ENCODE data around the gene ADARB1.
"Not testable (repeated sequence)": the region's sequence is repeated elsewhere in the genome, so short reads cannot be mapped to it uniquely, and the experiment has no call there.

ADARB1 gene

GRCh38 chr21:45139003-45139360 is 64.6 kb downstream of the ADARB1 start:
- not testable (repeated sequence) for H3K27me3 Mint-ChIP-seq, H3K27ac Mint-ChIP-seq, H3K9me3 Mint-ChIP-seq, ATAC-seq, DNase-seq, H3K4me3 Mint-ChIP-seq
- Mint-ChIP-seq H3K36me3 (ENCODE audit: low read depth) (peaks cover 12% of the 10 kb centered on the region), H3K4me1 (peaks cover 14% of the 10 kb centered on the region)

GRCh38 chr21:45139473-45139872 is 65.1 kb downstream of the ADARB1 start:
- H3K36me3 Mint-ChIP-seq (ENCODE audit: low read depth) = peaks cover 9% of the 10 kb centered on the region
- no peak overlapping the region for H3K27ac Mint-ChIP-seq
- no peak overlapping the region for H3K4me3 Mint-ChIP-seq
- no peak for ATAC-seq
- no peaks in the 10 kb centered on the region for H3K9me3 Mint-ChIP-seq
- peaks cover 14% of the 10 kb centered on the region for H3K4me1 Mint-ChIP-seq
- no peak for DNase-seq
- H3K27me3 Mint-ChIP-seq = no peaks in the 10 kb centered on the region

- no peaks in the 10 kb centered on the region for H3K27me3 Mint-ChIP-seq
- H3K36me3 Mint-ChIP-seq (ENCODE audit: low read depth) = peaks cover 9% of the 10 kb centered on the region
- H3K4me1 Mint-ChIP-seq = peaks cover 14% of the 10 kb centered on the region
- H3K27ac Mint-ChIP-seq = no peak overlapping the region
- no peak overlapping the region for H3K4me3 Mint-ChIP-seq
- DNase-seq (peak; percentile 52), ATAC-seq (peak; percentile 85)
- H3K9me3 Mint-ChIP-seq = no peaks in the 10 kb centered on the region
Measured at GRCh38 chr21:45140346-45140940, 66.1 kb downstream of the ADARB1 start.

- not testable (repeated sequence) for H3K9me3 Mint-ChIP-seq
Measured at GRCh38 chr21:45140944-45141343, 66.6 kb downstream of the ADARB1 start.

GRCh38 chr21:45141507-45141906 is 67.1 kb downstream of the ADARB1 start:
- Mint-ChIP-seq H3K9me3 (no peaks in the 10 kb centered on the region), H3K27me3 (no peaks in the 10 kb centered on the region), H3K36me3 (ENCODE audit: low read depth) (peaks cover 12% of the 10 kb centered on the region), H3K4me1 (peaks cover 14% of the 10 kb centered on the region), H3K27ac (no peak overlapping the region), H3K4me3 (no peak overlapping the region)
- ATAC-seq = no peak
- DNase-seq = no peak

More at GRCh38 chr21:45140944-45141343, 66.6 kb downstream of the ADARB1 start:
- H3K27me3 Mint-ChIP-seq, ATAC-seq, H3K27ac Mint-ChIP-seq, DNase-seq, H3K4me3 Mint-ChIP-seq: not testable (repeated sequence)
- Mint-ChIP-seq H3K36me3 (ENCODE audit: low read depth) (peaks cover 12% of the 10 kb centered on the region), H3K4me1 (peaks cover 14% of the 10 kb centered on the region)

- H3K27me3 Mint-ChIP-seq = no peaks in the 10 kb centered on the region
- DNase-seq = no peak
- H3K9me3 Mint-ChIP-seq = no peaks in the 10 kb centered on the region
- ATAC-seq = no peak
- H3K27ac Mint-ChIP-seq = no peak overlapping the region
- H3K4me1 Mint-ChIP-seq = peaks cover 7% of the 10 kb centered on the region
- peaks cover 11% of the 10 kb centered on the region for H3K36me3 Mint-ChIP-seq (ENCODE audit: low read depth)
- H3K4me3 Mint-ChIP-seq = no peak overlapping the region
Measured at GRCh38 chr21:45142469-45143308, 68.3 kb downstream of the ADARB1 start.

DNA sequence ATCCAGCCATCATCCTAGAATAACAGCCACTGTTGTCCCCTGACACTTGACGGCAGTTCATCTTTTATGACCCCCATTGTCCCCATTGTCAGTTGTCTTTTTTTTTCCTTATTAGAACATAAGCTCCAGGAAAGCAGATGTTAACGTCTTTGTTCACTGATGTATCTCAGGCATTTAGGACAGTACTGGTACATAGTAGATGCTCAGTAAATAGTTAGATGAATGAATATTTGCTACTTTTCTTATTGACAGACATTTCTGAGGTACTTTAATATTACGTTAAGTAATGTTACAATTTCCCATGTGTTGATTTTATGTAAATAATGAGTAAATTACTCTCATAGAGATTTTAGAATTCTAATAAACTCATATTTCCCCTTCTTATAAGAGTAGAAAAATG is 69.5 kb downstream of the ADARB1 start:
- ATAC-seq (no peak), DNase-seq (no peak)
- Mint-ChIP-seq H3K27ac (no peak overlapping the region), H3K36me3 (ENCODE audit: low read depth) (peaks cover 11% of the 10 kb centered on the region), H3K27me3 (no peaks in the 10 kb centered on the region), H3K4me3 (no peak overlapping the region), H3K4me1 (peaks cover 4% of the 10 kb centered on the region), H3K9me3 (no peaks in the 10 kb centered on the region)

DNA sequence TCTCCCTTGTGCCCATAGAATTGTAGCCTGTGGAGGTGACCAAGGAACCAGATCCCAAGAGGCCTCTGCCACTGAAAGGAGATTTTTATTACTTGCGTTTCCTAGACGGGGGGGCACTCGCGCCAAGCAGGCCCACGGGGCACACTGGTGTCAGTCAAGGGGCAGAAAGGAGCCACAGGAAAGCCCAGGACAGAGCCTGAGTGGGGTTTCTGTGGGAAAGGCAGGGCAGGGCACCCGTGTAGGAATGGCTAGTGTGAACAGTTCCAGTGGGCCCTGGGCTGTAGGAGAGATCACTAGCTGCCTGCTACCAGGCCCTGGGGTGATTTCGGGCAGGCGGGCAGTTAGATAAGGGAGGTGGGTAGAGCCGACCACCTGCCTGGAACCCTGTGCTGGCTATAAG is 70.8 kb downstream of the ADARB1 start:
- H3K27me3 Mint-ChIP-seq = no peaks in the 10 kb centered on the region
- no peak for DNase-seq
- ATAC-seq = no peak
- no peak overlapping the region for H3K4me3 Mint-ChIP-seq
- H3K36me3 Mint-ChIP-seq (ENCODE audit: low read depth) = peaks cover 7% of the 10 kb centered on the region
- H3K9me3 Mint-ChIP-seq = no peaks in the 10 kb centered on the region
- H3K27ac Mint-ChIP-seq = no peak overlapping the region
- H3K4me1 Mint-ChIP-seq = no peaks in the 10 kb centered on the region

DNA sequence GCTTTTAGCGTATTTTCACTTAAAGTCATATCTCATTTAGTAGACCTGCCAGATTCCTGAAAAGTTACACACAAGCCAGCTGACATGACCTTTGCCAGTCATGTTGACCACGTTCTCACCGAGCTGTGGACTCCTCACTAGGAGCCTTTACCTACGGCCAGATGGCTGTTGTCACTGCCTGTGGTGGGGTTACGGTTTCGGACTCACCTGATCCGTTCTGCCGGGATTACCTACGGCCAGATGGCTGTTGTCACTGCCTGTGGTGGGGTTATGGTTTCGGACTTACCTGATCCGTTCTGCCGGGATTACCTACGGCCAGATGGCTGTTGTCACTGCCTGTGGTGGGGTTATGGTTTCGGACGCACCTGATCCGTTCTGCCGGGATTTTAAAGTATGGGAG is 71.5 kb downstream of the ADARB1 start:
- not testable (repeated sequence) for H3K27me3 Mint-ChIP-seq, DNase-seq, H3K4me3 Mint-ChIP-seq

DNA sequence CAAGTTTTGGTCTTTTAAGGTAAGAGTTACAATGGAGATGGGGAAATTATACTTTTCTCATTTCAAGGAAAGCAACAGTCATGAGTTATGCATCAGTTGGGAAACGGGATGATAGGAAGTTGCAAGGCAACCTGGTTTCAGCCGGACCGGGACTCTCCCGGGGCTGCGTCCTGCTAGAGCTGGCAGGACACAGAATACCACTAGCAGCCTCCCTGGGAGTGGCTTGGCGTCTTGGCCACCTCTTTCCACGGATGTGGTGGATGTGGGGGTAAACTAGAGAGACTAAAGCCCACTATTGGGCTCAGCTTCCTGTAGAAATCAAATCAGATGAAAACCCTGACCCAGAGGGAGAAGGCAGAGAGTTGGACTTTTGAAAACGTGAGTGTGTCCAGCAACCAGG is 71.9 kb downstream of the ADARB1 start:
- Mint-ChIP-seq H3K4me3 (no peak overlapping the region), H3K27me3 (no peaks in the 10 kb centered on the region), H3K4me1 (peaks cover 4% of the 10 kb centered on the region), H3K9me3 (no peaks in the 10 kb centered on the region), H3K36me3 (ENCODE audit: low read depth) (peaks cover 7% of the 10 kb centered on the region), H3K27ac (no peak overlapping the region)
- no peak for ATAC-seq
- no peak for DNase-seq

More for the DNA sequence above, 71.5 kb downstream of the ADARB1 start:
- not testable (repeated sequence) for H3K36me3 Mint-ChIP-seq (ENCODE audit: low read depth); H3K9me3 Mint-ChIP-seq; H3K4me1 Mint-ChIP-seq; ATAC-seq; H3K27ac Mint-ChIP-seq

DNA sequence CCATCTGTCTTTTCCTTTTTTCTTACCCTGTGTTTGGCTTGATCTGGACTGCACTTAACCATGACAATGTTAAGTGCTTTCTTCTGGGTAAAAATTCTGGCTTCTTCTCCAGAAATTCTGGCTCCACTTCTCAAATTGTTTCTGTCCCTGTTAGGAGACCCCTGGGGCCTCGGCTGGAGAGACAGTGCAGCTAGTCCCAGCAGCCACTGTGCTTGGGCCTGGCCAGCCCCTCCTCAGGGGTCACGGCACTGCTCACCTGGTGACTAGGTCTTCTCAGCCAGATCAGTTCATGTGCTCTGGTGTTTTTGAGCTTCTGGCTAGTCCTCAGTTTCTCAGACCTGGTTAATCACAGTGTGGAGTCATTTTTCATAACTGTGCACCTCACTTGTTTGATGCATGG is 72.4 kb downstream of the ADARB1 start:
- DNase-seq = no peak
- Mint-ChIP-seq H3K27ac (no peak overlapping the region), H3K4me3 (no peak overlapping the region), H3K36me3 (ENCODE audit: low read depth) (peaks cover 7% of the 10 kb centered on the region), H3K4me1 (peaks cover 9% of the 10 kb centered on the region), H3K9me3 (no peaks in the 10 kb centered on the region), H3K27me3 (no peaks in the 10 kb centered on the region)
- ATAC-seq = no peak

DNA sequence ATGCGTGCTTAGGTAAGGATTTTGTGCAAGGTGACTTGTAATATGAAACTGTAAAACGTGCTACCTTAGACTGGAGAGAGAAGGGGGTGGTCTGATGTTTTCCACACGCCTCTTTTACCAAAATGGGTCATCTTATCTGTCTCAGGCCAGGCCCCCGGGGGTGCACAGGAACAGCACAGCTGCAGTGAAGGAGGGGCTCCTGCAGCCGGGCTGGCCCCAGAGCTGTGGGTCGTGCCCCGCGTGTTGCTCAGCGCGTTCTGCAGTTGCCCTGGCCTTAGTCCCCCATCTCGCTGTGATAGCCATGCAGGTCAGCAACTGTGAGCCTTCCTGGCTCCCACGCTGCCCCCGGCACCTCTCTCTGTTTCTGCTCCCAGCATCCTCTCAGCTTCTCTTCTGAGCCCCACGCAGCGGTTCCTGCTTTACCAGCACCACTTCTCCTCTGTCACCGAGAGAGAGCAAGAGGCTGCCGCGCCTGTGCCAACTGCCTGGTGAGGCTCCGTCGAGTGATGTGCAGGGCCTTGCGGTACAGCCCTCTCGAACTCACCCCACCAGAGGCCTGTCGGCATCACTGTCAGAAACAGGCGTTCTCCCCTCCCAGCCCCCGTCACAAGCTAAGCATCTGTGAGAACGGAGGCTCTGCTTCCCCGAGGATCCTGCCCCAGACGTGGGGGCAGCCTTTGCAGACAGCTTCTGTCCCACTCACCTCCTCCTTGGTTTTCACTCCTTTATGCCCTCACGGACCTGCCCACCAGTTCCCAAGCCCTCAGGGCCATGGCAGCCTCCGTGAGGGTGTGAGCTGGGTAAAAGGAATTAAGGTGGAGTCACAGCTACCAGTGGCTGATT is 73.3 kb downstream of the ADARB1 start:
- Mint-ChIP-seq H3K4me3 (no peak overlapping the region), H3K9me3 (no peaks in the 10 kb centered on the region), H3K4me1 (peaks cover 18% of the 10 kb centered on the region), H3K27ac (no peak overlapping the region), H3K27me3 (no peaks in the 10 kb centered on the region), H3K36me3 (ENCODE audit: low read depth) (peaks cover 7% of the 10 kb centered on the region)
- no peak for ATAC-seq
- DNase-seq = no peak

DNA sequence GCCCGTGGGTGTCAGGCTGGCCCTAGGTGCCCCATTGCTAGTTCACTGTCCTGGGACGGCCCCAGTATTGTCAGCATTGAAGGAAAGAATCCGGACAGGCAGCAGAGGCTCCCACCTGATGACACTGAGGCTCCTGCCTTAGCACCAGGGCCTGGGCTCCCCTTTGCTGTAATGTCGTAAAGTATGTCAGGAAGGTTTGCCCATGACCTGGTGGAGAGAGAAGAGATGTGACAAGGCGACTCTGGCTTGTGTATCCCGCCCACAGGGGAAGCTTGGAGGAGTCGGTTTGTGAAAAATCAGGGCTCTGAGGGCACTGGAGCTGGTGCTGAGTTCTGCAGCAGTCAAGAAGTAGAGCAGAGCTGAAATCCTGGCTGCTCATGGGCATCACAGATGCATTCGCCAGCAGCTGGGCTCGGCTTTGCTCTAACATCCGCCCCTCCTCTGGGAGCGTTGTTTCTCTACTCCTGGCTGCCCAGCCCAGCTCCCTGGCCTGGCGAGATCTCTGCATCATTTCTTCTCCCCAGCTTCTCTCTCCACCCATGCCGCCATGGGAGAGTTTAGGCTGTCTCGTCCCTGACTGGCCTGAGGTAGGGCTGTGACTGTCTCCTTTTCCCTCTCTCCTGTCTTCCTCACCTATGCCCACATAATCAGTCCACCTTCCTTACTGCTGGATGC is 74.1 kb downstream of the ADARB1 start:
- peaks cover 7% of the 10 kb centered on the region for H3K36me3 Mint-ChIP-seq (ENCODE audit: low read depth)
- H3K4me1 Mint-ChIP-seq = peaks cover 24% of the 10 kb centered on the region
- no peaks in the 10 kb centered on the region for H3K27me3 Mint-ChIP-seq
- ATAC-seq = no peak
- DNase-seq = no peak
- no peak overlapping the region for H3K27ac Mint-ChIP-seq
- no peaks in the 10 kb centered on the region for H3K9me3 Mint-ChIP-seq
- no peak overlapping the region for H3K4me3 Mint-ChIP-seq

- DNase-seq (no peak), ATAC-seq (no peak)
- H3K36me3 Mint-ChIP-seq (ENCODE audit: low read depth) = peaks cover 7% of the 10 kb centered on the region
- H3K4me1 Mint-ChIP-seq = peaks cover 29% of the 10 kb centered on the region
- no peaks in the 10 kb centered on the region for H3K27me3 Mint-ChIP-seq
- no peaks in the 10 kb centered on the region for H3K9me3 Mint-ChIP-seq
- no peak overlapping the region for H3K27ac Mint-ChIP-seq
- H3K4me3 Mint-ChIP-seq = no peak overlapping the region
Measured at GRCh38 chr21:45149021-45149420, 74.6 kb downstream of the ADARB1 start.

All from activated naive CD8-positive, alpha-beta T cell treated with anti-CD3 and anti-CD28 coated beads, Interleukin-2, amount 50 U/mL, for 24 hours (primary cell).